Measurements from ENCODE around the gene RBM38.

RBM38 gene

GRCh38 chr20:57431539-57431835 is 40.3 kb downstream of the RBM38 start:
- TF ChIP-seq, protein P1, sequence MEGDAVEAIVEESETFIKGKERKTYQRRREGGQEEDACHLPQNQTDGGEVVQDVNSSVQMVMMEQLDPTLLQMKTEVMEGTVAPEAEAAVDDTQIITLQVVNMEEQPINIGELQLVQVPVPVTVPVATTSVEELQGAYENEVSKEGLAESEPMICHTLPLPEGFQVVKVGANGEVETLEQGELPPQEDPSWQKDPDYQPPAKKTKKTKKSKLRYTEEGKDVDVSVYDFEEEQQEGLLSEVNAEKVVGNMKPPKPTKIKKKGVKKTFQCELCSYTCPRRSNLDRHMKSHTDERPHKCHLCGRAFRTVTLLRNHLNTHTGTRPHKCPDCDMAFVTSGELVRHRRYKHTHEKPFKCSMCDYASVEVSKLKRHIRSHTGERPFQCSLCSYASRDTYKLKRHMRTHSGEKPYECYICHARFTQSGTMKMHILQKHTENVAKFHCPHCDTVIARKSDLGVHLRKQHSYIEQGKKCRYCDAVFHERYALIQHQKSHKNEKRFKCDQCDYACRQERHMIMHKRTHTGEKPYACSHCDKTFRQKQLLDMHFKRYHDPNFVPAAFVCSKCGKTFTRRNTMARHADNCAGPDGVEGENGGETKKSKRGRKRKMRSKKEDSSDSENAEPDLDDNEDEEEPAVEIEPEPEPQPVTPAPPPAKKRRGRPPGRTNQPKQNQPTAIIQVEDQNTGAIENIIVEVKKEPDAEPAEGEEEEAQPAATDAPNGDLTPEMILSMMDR (IDR thresholded peaks at IDR 0.05; ENCODE audit: low read length): no peak
- TF ChIP-seq EZH2phosphoT487 (IDR thresholded peaks at IDR 0.05; ENCODE audit: low read length) (no peak), EZH2 (optimal IDR thresholded peaks at IDR 0.05; ENCODE audit: low read depth, low read length) (no peak)
- Histone ChIP-seq H3K4me3 (ENCODE audit: low read length) (no peak overlapping the region), H3K4me1 (ENCODE audit: low read length) (peaks cover 33% of the 10 kb centered on the region), H3K9me3 (replicated peaks; ENCODE audit: insufficient read depth, low read length) (no peaks in the 10 kb centered on the region), H3F3A (ENCODE audit: insufficient read depth, low read length) (0 out of 2 replicates have a peak, but pooled peaks cover 4% of the 10 kb centered on the region), H4K20me1 (ENCODE audit: insufficient read depth, low read length) (no peaks in the 10 kb centered on the region), H2AFZ (ENCODE audit: low read length) (no peak overlapping the region), H3K27ac (ENCODE audit: low read length) (no peak overlapping the region), H3K4me2 (ENCODE audit: low read depth, low read length) (no peak overlapping the region), H3K9me2 (replicated peaks; ENCODE audit: insufficient read depth, low read length) (no peaks in the 10 kb centered on the region), H3K79me2 (ENCODE audit: low read length) (no peaks in the 10 kb centered on the region), H3K36me3 (replicated peaks; ENCODE audit: insufficient read depth, low read length) (no peaks in the 10 kb centered on the region), H3K27me3 (replicated peaks; ENCODE audit: insufficient read depth, low read length) (no peaks in the 10 kb centered on the region), H3K9ac (ENCODE audit: low read length) (no peak overlapping the region)
- DNase-seq: no peak

GRCh38 chr20:57432480-57432861 is 41.3 kb downstream of the RBM38 start:
- DNase-seq: no peak
- Histone ChIP-seq H2AFZ (ENCODE audit: low read length) (peak overlapping the region; percentile 62), H3K9ac (ENCODE audit: low read length) (peak overlapping the region; percentile 30; the same call in 1 of the 2 replicates), H3K79me2 (ENCODE audit: low read length) (no peaks in the 10 kb centered on the region), H3K9me2 (replicated peaks; ENCODE audit: insufficient read depth, low read length) (no peaks in the 10 kb centered on the region), H3F3A (ENCODE audit: insufficient read depth, low read length) (0 out of 2 replicates have a peak, but pooled peaks cover 4% of the 10 kb centered on the region), H3K9me3 (replicated peaks; ENCODE audit: insufficient read depth, low read length) (no peaks in the 10 kb centered on the region), H3K27me3 (replicated peaks; ENCODE audit: insufficient read depth, low read length) (no peaks in the 10 kb centered on the region), H3K27ac (ENCODE audit: low read length) (peak overlapping the region; percentile 81), H3K4me2 (ENCODE audit: low read depth, low read length) (peak overlapping the region; percentile 81), H3K36me3 (replicated peaks; ENCODE audit: insufficient read depth, low read length) (no peaks in the 10 kb centered on the region), H3K4me1 (ENCODE audit: low read length) (peaks cover 33% of the 10 kb centered on the region), H3K4me3 (ENCODE audit: low read length) (0 out of 2 replicates have a peak overlapping the region, but pooled peaks have one; percentile 13), H4K20me1 (ENCODE audit: insufficient read depth, low read length) (no peaks in the 10 kb centered on the region)
- TF ChIP-seq EZH2phosphoT487 (IDR thresholded peaks at IDR 0.05; ENCODE audit: low read length): no peak
- TF ChIP-seq, protein P1 (IDR thresholded peaks at IDR 0.05; ENCODE audit: low read length): no peak
- TF ChIP-seq EZH2 (optimal IDR thresholded peaks at IDR 0.05; ENCODE audit: low read depth, low read length): no peak

DNA sequence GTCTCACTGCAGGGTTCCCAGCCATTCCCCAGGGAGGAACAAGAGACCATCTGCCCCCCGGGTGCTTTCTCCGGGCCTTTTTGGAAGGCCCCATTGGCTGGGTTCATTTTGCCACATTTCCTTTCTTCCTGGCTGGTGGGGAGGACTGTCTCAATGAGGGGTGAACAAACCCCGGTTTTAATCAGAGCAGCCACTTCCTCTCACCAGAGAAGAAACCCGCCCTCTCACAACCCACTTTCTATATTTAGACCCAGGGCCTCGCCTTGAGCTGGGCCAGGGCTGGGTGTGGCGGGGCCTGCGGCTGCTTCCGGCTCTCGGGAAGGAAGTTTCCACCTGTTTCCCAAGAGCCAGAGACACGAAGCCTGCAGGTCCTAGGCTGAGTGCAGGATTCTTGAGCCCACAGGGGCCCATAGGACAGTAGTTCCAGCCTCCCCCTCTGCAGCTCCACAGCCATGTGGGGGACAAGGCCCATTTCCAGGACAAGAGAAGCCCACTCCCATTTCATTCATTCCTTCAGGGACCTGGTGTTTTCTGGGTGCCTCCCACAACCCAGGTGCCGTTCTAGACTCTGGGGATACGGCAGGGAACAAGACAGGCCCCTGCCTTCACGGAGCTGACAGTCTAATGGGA is 41.8 kb downstream of the RBM38 start:
- DNase-seq: peak; percentile 92
- Histone ChIP-seq H3K4me1 (ENCODE audit: low read length) (peaks cover 33% of the 10 kb centered on the region), H3F3A (ENCODE audit: insufficient read depth, low read length) (0 out of 2 replicates have a peak, but pooled peaks cover 4% of the 10 kb centered on the region), H3K27ac (ENCODE audit: low read length) (peak overlapping the region; percentile 81), H3K4me3 (ENCODE audit: low read length) (0 out of 2 replicates have a peak overlapping the region, but pooled peaks have one; percentile 13), H3K9ac (ENCODE audit: low read length) (peak overlapping the region; percentile 30; the same call in 1 of the 2 replicates), H2AFZ (ENCODE audit: low read length) (peak overlapping the region; percentile 62), H4K20me1 (ENCODE audit: insufficient read depth, low read length) (no peaks in the 10 kb centered on the region), H3K36me3 (replicated peaks; ENCODE audit: insufficient read depth, low read length) (no peaks in the 10 kb centered on the region), H3K9me2 (replicated peaks; ENCODE audit: insufficient read depth, low read length) (no peaks in the 10 kb centered on the region), H3K79me2 (ENCODE audit: low read length) (no peaks in the 10 kb centered on the region), H3K9me3 (replicated peaks; ENCODE audit: insufficient read depth, low read length) (no peaks in the 10 kb centered on the region), H3K4me2 (ENCODE audit: low read depth, low read length) (peak overlapping the region; percentile 81), H3K27me3 (replicated peaks; ENCODE audit: insufficient read depth, low read length) (no peaks in the 10 kb centered on the region)
- TF ChIP-seq EZH2 (optimal IDR thresholded peaks at IDR 0.05; ENCODE audit: low read depth, low read length) (no peak), EZH2phosphoT487 (IDR thresholded peaks at IDR 0.05; ENCODE audit: low read length) (no peak)
- TF ChIP-seq, protein P1 (IDR thresholded peaks at IDR 0.05; ENCODE audit: low read length): no peak
